ENCODE results near the gene OR10A4.
"Not testable (repeated sequence)": the region's sequence is repeated elsewhere in the genome, so short reads cannot be mapped to it uniquely, and the experiment has no call there.

The OR10A4 gene

DNA sequence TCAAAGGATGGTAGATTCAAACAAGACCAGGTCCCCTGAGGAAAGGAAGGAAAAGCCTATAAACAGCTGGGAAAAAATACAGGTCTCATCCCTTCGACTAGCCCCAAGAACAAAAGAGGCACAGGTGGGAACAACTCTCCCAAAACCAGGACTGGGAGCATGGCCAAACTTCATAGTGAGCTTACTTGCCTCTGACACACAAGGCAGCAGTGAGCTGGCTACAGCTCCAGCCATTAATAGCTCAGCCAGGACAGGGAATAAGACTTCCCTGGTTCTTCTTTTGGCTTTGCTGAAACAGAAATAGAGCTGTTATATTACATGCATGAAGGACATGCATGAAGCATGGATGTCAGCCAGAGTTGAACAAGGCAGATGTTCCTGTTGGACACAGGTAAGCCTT, 13.5 kb upstream of the OR10A4 start, which contains the start of gene OR10A2:
TSS of gene OR10A2 (plus strand) at position 97 of the 400 bp plus-strand sequence. CDS start 6,698 bp downstream, outside the sequence.
- in situ Hi-C loops (cut with HindIII; ENCODE audit: low pct_ligation_motif_present, low sequenced_read_pairs) = no loop called here
- no peak for TF ChIP-seq CTCF (IDR thresholded peaks at IDR 0.05; ENCODE audit: low read depth, low read length, missing control alignments)
- H3K27me3 ChIP-seq (replicated peaks) = no peaks in the 10 kb centered on the region
- no peak within 1 kb of the TSS for H3K4me3 ChIP-seq (ENCODE audit: low read depth, low read length)
- H3K27ac ChIP-seq = no peak within 1 kb of the TSS
- no peaks in the 10 kb centered on the region for H3K36me3 ChIP-seq (replicated peaks)
- no peak for DNase-seq

- Histone ChIP-seq H3K36me3 (replicated peaks) (no peaks in the 10 kb centered on the region), H3K27ac (no peak overlapping the region), H3K4me3 (ENCODE audit: low read depth, low read length) (no peak overlapping the region), H3K27me3 (replicated peaks) (no peaks in the 10 kb centered on the region)
- DNase-seq = peak; percentile 42
- in situ Hi-C loops (cut with HindIII; ENCODE audit: low pct_ligation_motif_present, low sequenced_read_pairs) = no loop called here
- no peak for TF ChIP-seq CTCF (IDR thresholded peaks at IDR 0.05; ENCODE audit: low read depth, low read length, missing control alignments)
These were observed 12.0 kb upstream of the OR10A4 start for GRCh38 chr11:6864438-6864837.

DNA sequence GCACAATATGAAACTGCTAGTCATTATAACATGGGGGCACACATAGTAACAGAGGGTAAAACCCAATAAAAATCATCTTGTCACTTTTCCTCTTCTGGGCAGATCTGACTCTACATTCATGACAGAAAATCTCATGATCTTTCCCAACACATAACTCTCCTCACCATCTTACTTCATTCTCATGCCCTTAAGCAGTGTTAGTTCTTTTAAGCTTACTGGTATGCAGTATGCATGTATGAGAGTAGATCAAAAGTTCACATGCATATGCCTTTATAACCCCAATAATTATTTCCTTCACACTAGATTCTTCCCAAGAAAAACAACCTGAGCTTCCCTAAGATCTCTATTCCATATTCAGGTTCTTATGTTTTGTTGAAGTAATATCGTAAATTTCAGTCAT, 5.1 kb upstream of the OR10A4 start:
- in situ Hi-C loops (cut with HindIII; ENCODE audit: low pct_ligation_motif_present, low sequenced_read_pairs) = no loop called here
- DNase-seq = no peak
- no peaks in the 10 kb centered on the region for H3K27me3 ChIP-seq (replicated peaks)
- no peak overlapping the region for H3K4me3 ChIP-seq (ENCODE audit: low read depth, low read length)
- H3K27ac ChIP-seq = no peak overlapping the region
- no peaks in the 10 kb centered on the region for H3K36me3 ChIP-seq (replicated peaks)
- no peak for TF ChIP-seq CTCF (IDR thresholded peaks at IDR 0.05; ENCODE audit: low read depth, low read length, missing control alignments)

DNA sequence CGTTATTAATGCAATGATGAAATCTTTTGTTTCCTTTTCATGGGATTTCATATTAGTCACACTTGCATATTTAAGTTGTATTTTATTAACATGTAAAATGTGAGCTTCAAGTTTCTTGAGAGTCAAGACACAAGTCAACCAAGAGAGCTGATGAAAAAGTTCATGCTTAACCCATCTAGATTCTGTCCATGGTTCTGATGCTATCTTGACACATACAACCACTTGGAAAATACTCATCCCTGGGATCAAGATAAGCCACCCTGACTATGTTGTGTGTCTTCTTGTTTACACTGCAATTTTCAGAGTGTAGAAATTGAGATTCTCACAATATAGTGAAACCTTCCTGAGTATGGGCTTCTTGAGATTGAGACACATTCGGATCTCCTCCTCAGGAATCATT, 664 bp upstream of the OR10A4 start:
- no peak overlapping the region for H3K4me3 ChIP-seq (ENCODE audit: low read depth, low read length)
- H3K36me3 ChIP-seq (replicated peaks) = no peaks in the 10 kb centered on the region
- DNase-seq = no peak
- H3K27me3 ChIP-seq (replicated peaks) = no peaks in the 10 kb centered on the region
- no peak overlapping the region for H3K27ac ChIP-seq
- TF ChIP-seq CTCF (IDR thresholded peaks at IDR 0.05; ENCODE audit: low read depth, low read length, missing control alignments) = no peak
- in situ Hi-C loops (cut with HindIII; ENCODE audit: low pct_ligation_motif_present, low sequenced_read_pairs) = no loop called here

- in situ Hi-C loops (cut with HindIII; ENCODE audit: low pct_ligation_motif_present, low sequenced_read_pairs) = no loop called here
- Histone ChIP-seq H3K4me3 (ENCODE audit: low read depth, low read length) (no peak overlapping the region), H3K36me3 (replicated peaks) (no peaks in the 10 kb centered on the region), H3K27me3 (replicated peaks) (no peaks in the 10 kb centered on the region), H3K27ac (no peak overlapping the region)
- TF ChIP-seq CTCF (IDR thresholded peaks at IDR 0.05; ENCODE audit: low read depth, low read length, missing control alignments) = no peak
- DNase-seq = no peak
These were observed 489 bp downstream of the OR10A4 start for GRCh38 chr11:6876914-6877313.

DNA sequence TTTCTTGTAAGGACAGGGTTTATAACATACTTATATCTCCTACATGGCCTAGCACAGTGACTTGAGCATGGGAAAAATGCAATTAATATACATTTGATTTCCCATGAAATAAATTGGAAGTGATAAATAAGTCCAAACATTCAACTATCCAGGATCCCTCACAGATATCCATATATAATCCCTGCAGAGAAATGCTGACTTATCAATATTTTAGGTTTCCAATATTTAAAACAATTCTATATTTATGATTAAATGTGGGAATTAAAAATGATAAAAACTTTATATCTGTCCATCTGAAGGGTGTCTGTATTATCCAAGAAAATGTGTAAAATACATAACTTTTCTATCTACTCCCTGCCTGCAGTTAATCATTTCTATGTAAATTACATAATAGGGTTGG, 6.3 kb downstream of the OR10A4 start:
- Histone ChIP-seq H3K27me3 (replicated peaks) (no peaks in the 10 kb centered on the region), H3K27ac (no peak overlapping the region), H3K4me3 (ENCODE audit: low read depth, low read length) (no peak overlapping the region), H3K36me3 (replicated peaks) (no peaks in the 10 kb centered on the region)
- DNase-seq = no peak
- in situ Hi-C loops (cut with HindIII; ENCODE audit: low pct_ligation_motif_present, low sequenced_read_pairs) = no loop called here
- no peak for TF ChIP-seq CTCF (IDR thresholded peaks at IDR 0.05; ENCODE audit: low read depth, low read length, missing control alignments)

DNA sequence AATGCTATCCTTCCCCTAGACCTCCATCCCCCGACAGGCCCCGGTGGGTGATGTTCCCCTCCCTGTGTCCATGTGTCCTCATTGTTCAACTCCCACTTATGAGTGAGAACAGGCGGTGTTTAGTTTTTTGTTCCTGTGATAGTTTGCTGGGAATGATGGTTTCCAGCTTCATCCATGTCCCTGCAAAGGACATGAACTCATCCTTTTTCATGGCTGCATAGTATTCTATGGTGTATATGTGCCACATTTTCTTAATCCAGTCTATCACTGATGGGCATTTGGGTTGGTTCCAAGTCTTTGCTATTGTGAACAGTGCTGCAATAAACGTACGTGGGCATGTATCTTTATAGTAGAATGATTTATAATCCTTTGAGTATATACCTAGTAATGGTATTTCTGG, 11.3 kb downstream of the OR10A4 start:
- H3K27me3 ChIP-seq (replicated peaks); in situ Hi-C loops (cut with HindIII; ENCODE audit: low pct_ligation_motif_present, low sequenced_read_pairs); H3K27ac ChIP-seq; H3K36me3 ChIP-seq (replicated peaks); DNase-seq; H3K4me3 ChIP-seq (ENCODE audit: low read depth, low read length): not testable (repeated sequence)
